Endothelial cell of umbilical vein (primary cell): Measurements from ENCODE around the gene NEDD4. TPM values are rescaled to one million over a fixed set of nuclear protein-coding genes. Genes with fewer than 3 reads are reported as not detected.

Experiments used
- BruUV-seq: library from RNA; stranded (reverse); fragments of 400-500 nt; replicated peaks from 2 replicates; lab custom pipeline; 2021; lab: Mats Ljungman, UMichigan
- CTCF ChIA-PET: fragments of 300-600, 350-600 bp; sonication (Branson Sonifier 250); formaldehyde crosslinking; loops from one replicate; lab custom pipeline; 2021; ENCODE audit warnings: antibody characterized with exemption, inconsistent platforms; lab: Charles Lee
- POLR2A ChIA-PET: fragments of 300-600, 350-600 bp; sonication (Branson Sonifier 250); formaldehyde crosslinking; loops from one replicate; lab custom pipeline; 2021; ENCODE audit warnings: antibody characterized with exemption, inconsistent platforms; lab: Charles Lee
- DNase-seq: peaks from one replicate; pipeline ENCODE4 v3.0.0-alpha.2; 2011; ENCODE audit warnings: low read depth, low spot score
- FAIRE-seq: peaks from 2 replicates; lab custom pipeline; 2011; peaks lifted over from hg19 to GRCh38; lab: Jason Lieb, UNC
- H2AFZ ChIP-seq: 2 replicates; pipeline ENCODE4 v1.6.0; 2012; ENCODE audit warnings: low read depth, low read length, control low read depth, inconsistent platforms
- H3K27ac ChIP-seq: 2 replicates; pipeline ENCODE4 v1.5.1; 2011; ENCODE audit warnings: low read depth, mild to moderate bottlenecking, control low read depth, low read length, moderate library complexity; ENCODE audit not compliant: insufficient read depth
- H3K27me3 ChIP-seq, 2 experiments: 2 replicates each; pipeline versions ENCODE4 v1.6.0 to v1.6.1; 2011; ENCODE audit warnings: low read length in 2 of 2, mixed read lengths in 1 of 2; ENCODE audit not compliant: control insufficient read depth in 2 of 2, insufficient read depth in 2 of 2
- H3K36me3 ChIP-seq, 2 experiments: 2 replicates in 1 of 2; 3 replicates in 1 of 2; pipeline ENCODE4 v1.5.1; 2011; ENCODE audit warnings: low read length in 2 of 2, mild to moderate bottlenecking in 1 of 2, moderate library complexity in 1 of 2; ENCODE audit not compliant: control insufficient read depth in 2 of 2, insufficient read depth in 2 of 2; ENCODE audit errors: extremely low read depth in 1 of 2
- H3K4me1 ChIP-seq: 3 replicates; pipeline ENCODE4 v1.5.1; 2011; ENCODE audit warnings: mild to moderate bottlenecking, low read length; ENCODE audit not compliant: control insufficient read depth, insufficient read depth; ENCODE audit errors: extremely low read depth
- H3K4me2 ChIP-seq: 2 replicates; pipeline ENCODE4 v1.6.1; 2011; ENCODE audit warnings: low read length, control low read depth, mixed read lengths; ENCODE audit not compliant: insufficient read depth
- H3K4me3 ChIP-seq, 3 experiments: fragments of 200-600 bp in 1 of 3; sonication (generic), shearing (Covaris generic) in 1 of 3; replicated peaks in 1 of 3; 2 replicates each; pipeline ENCODE4 v1.5.1; 2011 to 2016; ENCODE audit warnings: control low read depth in 3 of 3, low read length in 3 of 3, mild to moderate bottlenecking in 2 of 3, inconsistent platforms in 1 of 3, low read depth in 1 of 3, moderate library complexity in 1 of 3; ENCODE audit not compliant: insufficient read depth in 1 of 3
- H3K79me2 ChIP-seq: 2 replicates; pipeline ENCODE4 v1.6.0; 2012; ENCODE audit warnings: low read length, inconsistent platforms; ENCODE audit not compliant: control insufficient read depth, insufficient read depth
- H3K9ac ChIP-seq: replicated peaks from 2 replicates; pipeline ENCODE3; 2011; ENCODE audit warnings: low read length, control low read depth; ENCODE audit not compliant: insufficient read depth; ENCODE audit errors: extremely low read depth
- H3K9me1 ChIP-seq: replicated peaks from 3 replicates; pipeline ENCODE4 v1.6.0; 2011; ENCODE audit warnings: mild to moderate bottlenecking, low read length; ENCODE audit not compliant: control insufficient read depth, insufficient read depth; ENCODE audit errors: extremely low read depth
- H3K9me3 ChIP-seq: replicated peaks from 2 replicates; pipeline ENCODE4 v1.5.1; 2012; ENCODE audit warnings: low read length, inconsistent platforms; ENCODE audit not compliant: control insufficient read depth, insufficient read depth
- H4K20me1 ChIP-seq: replicated peaks from 2 replicates; pipeline ENCODE3; 2011; ENCODE audit warnings: mild to moderate bottlenecking, low read length; ENCODE audit not compliant: control insufficient read depth, insufficient read depth; ENCODE audit errors: extremely low read depth
- CTCF ChIP-seq, 2 donors: IDR thresholded peaks; 1 replicate in 1 of 2; 2 replicates in 1 of 2; pipeline ENCODE4 v1.5.1; 2011; ENCODE audit warnings: low read length in 2 of 2, mild to moderate bottlenecking in 2 of 2, moderate library complexity in 2 of 2, control low read depth in 1 of 2, inconsistent platforms in 1 of 2, low read depth in 1 of 2; ENCODE audit not compliant: insufficient read depth in 1 of 2; ENCODE audit errors: extremely low read depth in 1 of 2
- EZH2 ChIP-seq: IDR thresholded peaks from 2 replicates; pipeline ENCODE4 v1.6.1; 2012; ENCODE audit warnings: borderline replicate concordance, low read depth, mild to moderate bottlenecking, moderate library complexity, low read length, inconsistent platforms; ENCODE audit not compliant: severe bottlenecking
- FOS ChIP-seq: IDR thresholded peaks from 2 replicates; pipeline ENCODE4 v1.6.1; 2011; ENCODE audit warnings: mild to moderate bottlenecking, low read length, moderate library complexity, borderline replicate concordance; ENCODE audit not compliant: insufficient read depth
- GATA2 ChIP-seq: IDR thresholded peaks from 2 replicates; pipeline ENCODE4 v1.7.0; 2011; ENCODE audit warnings: low read depth, mild to moderate bottlenecking, moderate library complexity, mixed read lengths, low read length; ENCODE audit not compliant: insufficient read length, insufficient read depth
- JUN ChIP-seq: IDR thresholded peaks from 2 replicates; pipeline ENCODE4 v1.6.1; 2011; ENCODE audit warnings: borderline replicate concordance, low read depth; ENCODE audit not compliant: insufficient read length, insufficient read depth
- MAX ChIP-seq: IDR thresholded peaks from 2 replicates; pipeline ENCODE4 v1.6.1; 2011; ENCODE audit not compliant: insufficient read depth, insufficient read length
- MYC ChIP-seq: IDR thresholded peaks from one replicate; pipeline ENCODE4 v1.6.1; 2011; ENCODE audit warnings: mild to moderate bottlenecking, low read depth, low read length
- POLR2A ChIP-seq: IDR thresholded peaks from 2 replicates; pipeline ENCODE4 v1.6.1; 2012; ENCODE audit warnings: low read depth, mild to moderate bottlenecking, control low read depth, low read length
- POLR2AphosphoS5 ChIP-seq: IDR thresholded peaks from 2 replicates; pipeline ENCODE4 v1.6.1; 2012; ENCODE audit warnings: low read depth, mild to moderate bottlenecking, control low read depth, low read length, moderate library complexity; ENCODE audit not compliant: insufficient read depth
- dilution Hi-C: fragments of 300-500 bp; cut with MboI; formaldehyde crosslinking; loops from one replicate; pipeline ENCODE4 v1.15.0; 2019; ENCODE audit warnings: low sequenced_read_pairs; ENCODE audit not compliant: extremely low pct_ligation_motif_present
- intact Hi-C: fragments of 100-400 bp; cut with micrococcal nuclease; formaldehyde crosslinking; loops from one replicate; pipeline ENCODE4 v1.10.0; 2022
- polyA plus RNA-seq, 4 experiments: library from polyadenylated mRNA; depleted of rRNA in 3 of 4; stranded (reverse) in 3 of 4; unstranded in 1 of 4; fragments of >200 nt; gene quantifications; 2 replicates each; pipeline versions ENCODE4 v1.2.1 to v1.2.3, GENCODE V29; 2011 to 2012; ENCODE audit warnings: missing spikeins in 1 of 4
- total RNA-seq: library from RNA; stranded (reverse); gene quantifications from 2 replicates; pipeline ENCODE4 v1.2.3, GENCODE V29; 2021

NEDD4 gene
- total and polyA plus RNA-seq, 2 donors (not counting 3 experiments of a cell fraction or from before 2014, with no cell fraction given), result 9.2 to 39.0 TPM

GRCh38 chr15:55891196-55891595, 102.2 kb downstream of the NEDD4 start:
- ChIA-PET CTCF (interaction anchor here (0.6 kb wide), 1 partner anchor 111 kb away, joined by 3 read pairs; no protein-coding TSS in a partner anchor), POLR2A (no interaction called here)
- H3K9ac ChIP-seq, result no peak overlapping the region
- no peak overlapping the region for H3K4me2 ChIP-seq
- no peak overlapping the region for H3K27ac ChIP-seq
- dilution Hi-C loops (no loop called here), intact Hi-C loops (no loop called here)
- no peak overlapping the region for H2AFZ ChIP-seq
- no peak overlapping the region for H3K4me3 ChIP-seq
- peaks cover 2% of the 10 kb centered on the region for H3K79me2 ChIP-seq
- H3K9me1 ChIP-seq, result no peaks in the 10 kb centered on the region
- H3K27me3 ChIP-seq, result no peaks in the 10 kb centered on the region
- H4K20me1 ChIP-seq, result no peaks in the 10 kb centered on the region
- no peaks in the 10 kb centered on the region for H3K9me3 ChIP-seq
- no TSS peak for BruUV-seq
- FAIRE-seq (no peak), DNase-seq (no peak)
- H3K36me3 ChIP-seq, result no peaks in the 10 kb centered on the region
- H3K4me1 ChIP-seq, result peaks cover 22% of the 10 kb centered on the region
- no peak for TF ChIP-seq MAX
- no peak for TF ChIP-seq JUN
- TF ChIP-seq MYC, result no peak
- TF ChIP-seq CTCF (IDR thresholded peaks at IDR 0.05; ENCODE audit: extremely low read depth in 1 of 2, insufficient read depth in 1 of 2, low read depth in 1 of 2, low read length in 2 of 2), result no peak
- no peak for TF ChIP-seq GATA2
- TF ChIP-seq EZH2, result no peak
- TF ChIP-seq POLR2A, result no peak
- no peak for TF ChIP-seq POLR2AphosphoS5
- no peak for TF ChIP-seq FOS
